ENCODE measurements around the gene MMP28.

MMP28 gene

DNA sequence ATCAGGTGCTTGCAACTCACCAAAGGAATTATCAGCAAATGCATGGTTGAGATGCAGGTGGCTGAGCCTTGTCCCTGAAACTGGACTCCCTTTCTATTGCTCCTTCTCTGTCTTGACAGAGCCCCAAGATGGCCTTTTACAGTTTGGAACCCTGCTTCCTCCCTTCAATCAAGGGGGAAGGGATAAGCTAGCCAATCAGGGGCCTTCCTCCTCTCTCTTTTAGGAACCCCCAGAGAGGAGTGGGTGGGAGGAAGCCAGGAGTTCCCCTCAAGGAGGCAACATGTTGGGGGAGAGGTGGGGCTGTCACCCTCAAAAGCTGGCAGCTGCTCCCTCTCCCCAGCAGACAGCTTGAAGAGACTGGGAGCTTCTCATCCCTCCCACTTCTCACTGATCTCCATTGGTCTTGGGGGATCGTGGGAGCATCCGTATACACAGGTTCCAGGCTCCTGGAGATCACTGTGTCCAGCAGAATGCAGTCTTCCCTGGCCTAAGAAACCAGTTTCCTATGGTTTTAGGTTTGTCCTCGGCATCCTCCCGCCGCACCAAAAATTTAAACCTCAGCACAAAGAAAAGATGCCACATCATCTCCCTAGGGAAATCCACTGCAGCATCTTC is 56.8 kb downstream of the MMP28 start:
- DNase-seq (ENCODE audit: extremely low spot score), result no peak
- TF ChIP-seq ARNT (IDR thresholded peaks at IDR 0.05), result no peak
- no peak for TF ChIP-seq LEF1 (IDR thresholded peaks at IDR 0.05; ENCODE audit: borderline replicate concordance)
- TF ChIP-seq BHLHE40 (IDR thresholded peaks at IDR 0.05; ENCODE audit: borderline replicate concordance), result no peak
- TF ChIP-seq ELF4 (IDR thresholded peaks at IDR 0.05), result no peak
- no peak for TF ChIP-seq FOXM1 (IDR thresholded peaks at IDR 0.05; ENCODE audit: borderline replicate concordance)
- no peak for TF ChIP-seq FOXA1 (IDR thresholded peaks at IDR 0.05)
- POLR2A ChIA-PET, result no interaction called here
- CTCF ChIA-PET, result interaction anchor here (0.8 kb wide), 1 partner anchor 9 kb away, joined by 4 read pairs; no protein-coding TSS in a partner anchor

DNA sequence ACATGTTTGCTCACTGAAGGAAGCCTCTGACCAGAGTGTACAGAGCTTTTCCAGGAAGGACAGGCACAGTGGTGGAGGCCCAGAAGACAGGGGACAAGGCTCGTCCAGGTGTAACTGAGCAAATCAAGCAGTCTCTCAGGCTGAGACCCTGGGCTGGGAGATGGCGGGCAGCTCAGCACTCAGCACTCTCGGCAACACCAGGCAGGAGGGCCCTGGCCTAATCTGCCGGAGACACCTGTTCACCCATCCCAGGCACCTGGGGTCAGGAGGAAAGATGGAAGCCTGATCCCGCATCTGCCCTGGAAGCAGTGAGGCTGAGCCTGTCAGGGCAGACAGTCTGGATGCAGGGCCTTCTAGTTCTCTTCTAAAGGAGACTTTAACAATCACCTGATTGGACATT is 59.2 kb downstream of the MMP28 start:
- DNase-seq (ENCODE audit: extremely low spot score), result no peak
- CTCF ChIA-PET, result interaction anchor here (1.1 kb wide), 1 partner anchor 11 kb away, joined by 3 read pairs; no protein-coding TSS in a partner anchor
- TF ChIP-seq FOXM1 (IDR thresholded peaks at IDR 0.05; ENCODE audit: borderline replicate concordance) (no peak), LEF1 (IDR thresholded peaks at IDR 0.05; ENCODE audit: borderline replicate concordance) (no peak), TARDBP (IDR thresholded peaks at IDR 0.05) (no peak), ZNF384 (IDR thresholded peaks at IDR 0.05) (no peak), ARNT (IDR thresholded peaks at IDR 0.05) (no peak), SP1 (IDR thresholded peaks at IDR 0.05) (no peak), NFRKB (IDR thresholded peaks at IDR 0.05) (no peak), FOXA1 (IDR thresholded peaks at IDR 0.05) (no peak), L3MBTL2 (conservative IDR thresholded peaks at IDR 0.05) (no peak), FOXK2 (IDR thresholded peaks at IDR 0.05) (no peak), BHLHE40 (IDR thresholded peaks at IDR 0.05; ENCODE audit: borderline replicate concordance) (no peak), HDGF (IDR thresholded peaks at IDR 0.05; ENCODE audit: borderline replicate concordance) (no peak), SUZ12 (IDR thresholded peaks at IDR 0.05) (no peak), CTBP1 (IDR thresholded peaks at IDR 0.05; ENCODE audit: borderline replicate concordance) (no peak)
- TF ChIP-seq, protein P1, sequence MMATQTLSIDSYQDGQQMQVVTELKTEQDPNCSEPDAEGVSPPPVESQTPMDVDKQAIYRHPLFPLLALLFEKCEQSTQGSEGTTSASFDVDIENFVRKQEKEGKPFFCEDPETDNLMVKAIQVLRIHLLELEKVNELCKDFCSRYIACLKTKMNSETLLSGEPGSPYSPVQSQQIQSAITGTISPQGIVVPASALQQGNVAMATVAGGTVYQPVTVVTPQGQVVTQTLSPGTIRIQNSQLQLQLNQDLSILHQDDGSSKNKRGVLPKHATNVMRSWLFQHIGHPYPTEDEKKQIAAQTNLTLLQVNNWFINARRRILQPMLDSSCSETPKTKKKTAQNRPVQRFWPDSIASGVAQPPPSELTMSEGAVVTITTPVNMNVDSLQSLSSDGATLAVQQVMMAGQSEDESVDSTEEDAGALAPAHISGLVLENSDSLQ (IDR thresholded peaks at IDR 0.05), result no peak
- POLR2A ChIA-PET, result interaction anchor here (0.5 kb wide), 1 partner anchor 24 kb away, joined by 3 read pairs; no protein-coding TSS in a partner anchor

DNA sequence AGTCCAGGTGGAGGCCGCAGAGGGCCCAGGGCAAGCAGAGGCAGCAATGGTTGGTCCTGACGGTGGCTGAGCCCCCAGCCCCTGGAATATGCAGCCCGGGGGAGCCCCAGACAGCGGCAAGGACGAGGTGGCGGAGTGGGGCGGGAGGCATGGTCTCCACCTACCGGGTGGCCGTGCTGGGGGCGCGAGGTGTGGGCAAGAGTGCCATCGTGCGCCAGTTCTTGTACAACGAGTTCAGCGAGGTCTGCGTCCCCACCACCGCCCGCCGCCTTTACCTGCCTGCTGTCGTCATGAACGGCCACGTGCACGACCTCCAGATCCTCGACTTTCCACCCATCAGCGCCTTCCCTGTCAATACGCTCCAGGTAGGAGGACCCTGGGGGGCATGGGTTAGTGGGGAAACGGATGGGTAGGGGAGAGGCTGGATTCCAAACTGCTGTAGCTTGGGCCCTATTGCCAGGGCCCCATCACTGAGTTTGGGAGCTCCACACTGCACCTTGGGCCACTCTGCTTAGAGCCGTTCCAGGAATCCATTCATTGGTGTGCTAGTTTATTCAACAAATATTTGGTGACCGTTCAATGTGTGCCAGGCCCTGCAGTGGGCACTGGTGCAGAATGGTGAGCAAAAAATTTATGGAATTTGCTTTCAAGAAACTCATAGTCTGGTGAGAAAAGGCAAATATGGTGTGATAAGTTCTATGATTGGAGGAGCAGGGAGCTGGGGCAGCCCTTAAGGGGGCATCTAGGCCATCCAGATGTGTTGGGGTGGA is 60.2 kb downstream of the MMP28 start:
- no peak for TF ChIP-seq FOXA1 (IDR thresholded peaks at IDR 0.05)
- TF ChIP-seq BHLHE40 (IDR thresholded peaks at IDR 0.05; ENCODE audit: borderline replicate concordance), result no peak
- no peak for TF ChIP-seq SP1 (IDR thresholded peaks at IDR 0.05)
- no peak for TF ChIP-seq HDGF (IDR thresholded peaks at IDR 0.05; ENCODE audit: borderline replicate concordance)
- no peak for TF ChIP-seq ARNT (IDR thresholded peaks at IDR 0.05)
- no peak for TF ChIP-seq LEF1 (IDR thresholded peaks at IDR 0.05; ENCODE audit: borderline replicate concordance)
- TF ChIP-seq FOXK2 (IDR thresholded peaks at IDR 0.05), result no peak
- TF ChIP-seq FOXM1 (IDR thresholded peaks at IDR 0.05; ENCODE audit: borderline replicate concordance), result no peak
- TF ChIP-seq ELF4 (IDR thresholded peaks at IDR 0.05), result no peak
- no peak for TF ChIP-seq CTBP1 (IDR thresholded peaks at IDR 0.05; ENCODE audit: borderline replicate concordance)
- TF ChIP-seq SUZ12 (IDR thresholded peaks at IDR 0.05), result no peak
- TF ChIP-seq ZNF384 (IDR thresholded peaks at IDR 0.05), result no peak
- no peak for TF ChIP-seq L3MBTL2 (conservative IDR thresholded peaks at IDR 0.05)
- TF ChIP-seq NFRKB (IDR thresholded peaks at IDR 0.05), result no peak
- no peak for TF ChIP-seq TARDBP (IDR thresholded peaks at IDR 0.05)
- TF ChIP-seq, protein P1 (IDR thresholded peaks at IDR 0.05), result no peak
- ChIA-PET POLR2A (interaction anchor here (0.5 kb wide), 1 partner anchor 25 kb away, joined by 3 read pairs; no protein-coding TSS in a partner anchor), CTCF (interaction anchor here (1.1 kb wide), 1 partner anchor 12 kb away, joined by 3 read pairs; no protein-coding TSS in a partner anchor)
- DNase-seq (ENCODE audit: extremely low spot score), result no peak

DNA sequence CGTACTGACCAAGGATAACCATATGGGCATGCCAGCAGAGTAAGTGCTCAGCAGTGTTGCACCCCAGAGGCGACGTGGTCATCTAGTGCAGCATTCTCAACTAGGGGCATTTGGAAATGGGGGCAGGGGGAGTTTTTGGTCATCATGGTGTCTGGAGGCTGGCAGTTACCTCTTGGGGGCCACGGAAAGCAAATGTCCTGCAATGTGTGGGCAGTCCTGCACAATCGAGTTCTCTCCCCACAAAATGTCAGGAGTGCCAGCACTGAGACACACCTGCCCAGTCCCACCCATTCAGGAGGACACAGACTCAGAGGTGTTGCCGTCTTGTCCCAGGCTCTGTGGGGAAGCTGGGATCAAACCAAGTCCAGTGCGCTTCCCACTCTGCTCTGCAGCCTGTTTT is 61.0 kb downstream of the MMP28 start:
- TF ChIP-seq, protein P1 (IDR thresholded peaks at IDR 0.05), result no peak
- TF ChIP-seq ELF4 (IDR thresholded peaks at IDR 0.05) (no peak), ARNT (IDR thresholded peaks at IDR 0.05) (no peak), FOXM1 (IDR thresholded peaks at IDR 0.05; ENCODE audit: borderline replicate concordance) (no peak), TARDBP (IDR thresholded peaks at IDR 0.05) (no peak)
- ChIA-PET CTCF (no interaction called here), POLR2A (no interaction called here)
- DNase-seq (ENCODE audit: extremely low spot score), result no peak

DNA sequence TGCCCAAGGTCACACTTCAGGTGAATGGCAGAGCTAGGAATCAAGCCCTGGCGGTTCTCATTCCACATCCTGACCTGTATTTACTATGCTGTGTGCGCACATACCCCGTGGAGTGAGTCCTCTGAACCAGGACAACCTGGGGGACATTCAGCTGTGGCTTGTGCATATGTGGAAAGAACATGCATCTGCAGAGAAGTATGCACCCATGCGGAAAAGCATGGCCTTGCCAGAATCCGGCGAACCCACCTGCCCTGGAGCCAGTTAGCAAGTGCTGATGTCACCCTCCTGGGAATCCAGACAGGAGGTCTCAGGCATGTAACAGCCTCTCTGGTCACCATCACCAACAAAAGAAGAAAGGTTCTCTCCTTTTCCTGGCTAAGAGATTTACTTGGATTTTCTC is 62.1 kb downstream of the MMP28 start:
- DNase-seq (ENCODE audit: extremely low spot score), result no peak

More for the DNA sequence above, 62.1 kb downstream of the MMP28 start:
- ChIA-PET POLR2A (interaction anchor here (1.1 to 1.5 kb wide), 2 partner anchors 20 to 146 kb away, joined by 3 to 4 read pairs; partner anchors contain the start of genes AP2B1 and GAS2L2), CTCF (interaction anchor here (0.6 kb wide), 1 partner anchor 114 kb away, joined by 4 read pairs; no protein-coding TSS in a partner anchor)
- TF ChIP-seq TARDBP (IDR thresholded peaks at IDR 0.05) (no peak), FOXM1 (IDR thresholded peaks at IDR 0.05; ENCODE audit: borderline replicate concordance) (no peak), FOXA1 (IDR thresholded peaks at IDR 0.05) (no peak), ARNT (IDR thresholded peaks at IDR 0.05) (no peak), SP1 (IDR thresholded peaks at IDR 0.05) (no peak), NFRKB (IDR thresholded peaks at IDR 0.05) (no peak), FOXK2 (IDR thresholded peaks at IDR 0.05) (no peak), BHLHE40 (IDR thresholded peaks at IDR 0.05; ENCODE audit: borderline replicate concordance) (no peak), HDGF (IDR thresholded peaks at IDR 0.05; ENCODE audit: borderline replicate concordance) (no peak), CTBP1 (IDR thresholded peaks at IDR 0.05; ENCODE audit: borderline replicate concordance) (no peak), L3MBTL2 (conservative IDR thresholded peaks at IDR 0.05) (no peak), SUZ12 (IDR thresholded peaks at IDR 0.05) (no peak), LEF1 (IDR thresholded peaks at IDR 0.05; ENCODE audit: borderline replicate concordance) (no peak), ZNF384 (IDR thresholded peaks at IDR 0.05) (no peak), ELF4 (IDR thresholded peaks at IDR 0.05) (no peak)
- TF ChIP-seq, protein P1 (IDR thresholded peaks at IDR 0.05), result no peak
